Hepatocyte (in vitro differentiated cells): ENCODE results near the gene CBLB. TPM values are rescaled to one million over a fixed set of nuclear protein-coding genes. Genes with fewer than 3 reads are reported as not detected.

Source experiments
- DNase-seq: peaks from one replicate; pipeline ENCODE4 v3.0.0-alpha.2; 2016; ENCODE audit warnings: low spot score
- H2AFZ ChIP-seq: fragments of 200-600 bp; sonication (generic); 2 replicates; pipeline ENCODE4 v1.6.0; 2016; ENCODE audit warnings: antibody characterized with exemption, mild to moderate bottlenecking
- H3K27ac ChIP-seq: fragments of 200-600 bp; sonication (generic); 2 replicates; pipeline ENCODE4 v1.5.1; 2016; ENCODE audit warnings: mild to moderate bottlenecking
- H3K27me3 ChIP-seq: fragments of 200-600 bp; sonication (generic); 2 replicates; pipeline ENCODE4 v1.6.1; 2016
- H3K36me3 ChIP-seq: fragments of 200-600 bp; sonication (generic); replicated peaks from 2 replicates; pipeline ENCODE4 v1.5.1; 2016; ENCODE audit warnings: low read depth; ENCODE audit not compliant: insufficient read depth
- H3K4me1 ChIP-seq: fragments of 200-600 bp; sonication (generic); 2 replicates; pipeline ENCODE4 v1.5.1; 2016; ENCODE audit warnings: mild to moderate bottlenecking, moderate library complexity; ENCODE audit not compliant: insufficient read depth
- H3K4me2 ChIP-seq: fragments of 200-600 bp; sonication (generic); 2 replicates; pipeline ENCODE4 v1.6.0; 2016
- H3K4me3 ChIP-seq: fragments of 200-600 bp; sonication (generic); 2 replicates; pipeline ENCODE4 v1.5.1; 2016; ENCODE audit warnings: mild to moderate bottlenecking
- H3K79me2 ChIP-seq: fragments of 200-600 bp; sonication (generic); 2 replicates; pipeline ENCODE4 v1.6.0; 2017; ENCODE audit warnings: mild to moderate bottlenecking
- H3K9me2 ChIP-seq: fragments of 200-600 bp; sonication (generic); replicated peaks from 2 replicates; pipeline ENCODE4 v1.6.0; 2017; ENCODE audit warnings: mild to moderate bottlenecking; ENCODE audit not compliant: insufficient read depth
- H3K9me3 ChIP-seq: fragments of 200-600 bp; sonication (generic); 2 replicates; pipeline ENCODE4 v1.5.1; 2016; ENCODE audit warnings: low read depth, mild to moderate bottlenecking
- H4K20me1 ChIP-seq: fragments of 200-600 bp; sonication (generic); 2 replicates; pipeline ENCODE4 v1.6.0; 2016; ENCODE audit warnings: mild to moderate bottlenecking; ENCODE audit not compliant: insufficient read depth, poor library complexity, severe bottlenecking
- CTCF ChIP-seq: fragments of 200-600 bp; sonication (generic); IDR thresholded peaks from 2 replicates; pipeline ENCODE4 v1.5.1; 2016; ENCODE audit warnings: antibody characterized with exemption, mild to moderate bottlenecking; ENCODE audit not compliant: poor library complexity
- EZH2 ChIP-seq: fragments of 200-600 bp; sonication (generic); IDR thresholded peaks from 2 replicates; pipeline ENCODE4 v1.6.1; 2016; ENCODE audit warnings: antibody characterized with exemption, mild to moderate bottlenecking, borderline replicate concordance
- EZH2phosphoT487 ChIP-seq: fragments of 200-600 bp; sonication (generic); IDR thresholded peaks from one replicate; pipeline ENCODE4 v1.6.1; 2018; ENCODE audit warnings: antibody characterized with exemption, mild to moderate bottlenecking, low read depth, moderate library complexity; ENCODE audit not compliant: unreplicated experiment, severe bottlenecking
- WGBS: methylation state at CpG from one replicate; pipeline ENCODE4 v1.1.6; 2016; ENCODE audit warnings: low lambda C conversion rate; ENCODE audit errors: missing lambda C conversion rate; 5-methylcytosine and 5-hydroxymethylcytosine counted together
- polyA plus RNA-seq: library from polyadenylated mRNA; unstranded; fragments of >200 nt; fragmentation: Nextera tagmentation; extraction: Ambion mirVana; gene quantifications from 2 replicates; pipeline ENCODE4 v1.2.1, GENCODE V29; 2016
- total RNA-seq: library from RNA; depleted of rRNA; stranded (reverse); fragments of >200 nt; gene quantifications from 2 replicates; pipeline ENCODE4 v1.2.3, GENCODE V29; 2014

The CBLB gene
- total and polyA plus RNA-seq, 2 experiments from 2014 or later, result 22.6 to 56.0 TPM

GRCh38 chr3:105813710-105814109 lies 55.1 kb downstream of the CBLB start:
- no peak for DNase-seq
- H2AFZ ChIP-seq, result no peak overlapping the region
- no peak for TF ChIP-seq CTCF
- no peak for TF ChIP-seq EZH2
- no peak for TF ChIP-seq EZH2phosphoT487
- H3K4me1 ChIP-seq, result peaks cover 7% of the 10 kb centered on the region
- 96% methylated on average over 1 of the region's 1 CpG for WGBS
- peaks cover 2% of the 10 kb centered on the region for H4K20me1 ChIP-seq
- H3K9me2 ChIP-seq, result no peaks in the 10 kb centered on the region
- peaks cover 63% of the 10 kb centered on the region for H3K79me2 ChIP-seq
- H3K4me3 ChIP-seq, result no peak overlapping the region
- H3K27ac ChIP-seq, result no peak overlapping the region
- H3K36me3 ChIP-seq, result no peaks in the 10 kb centered on the region
- H3K4me2 ChIP-seq, result no peak overlapping the region
- H3K27me3 ChIP-seq, result no peaks in the 10 kb centered on the region
- H3K9me3 ChIP-seq, result no peaks in the 10 kb centered on the region

- H3K79me2 ChIP-seq, result peaks cover 63% of the 10 kb centered on the region
- no peak overlapping the region for H3K4me3 ChIP-seq
- WGBS, result 76% methylated on average over 1 of the region's 1 CpG
- no peaks in the 10 kb centered on the region for H3K27me3 ChIP-seq
- H2AFZ ChIP-seq, result no peak overlapping the region
- DNase-seq, result no peak
- no peaks in the 10 kb centered on the region for H3K9me2 ChIP-seq
- TF ChIP-seq EZH2, result no peak
- TF ChIP-seq CTCF, result no peak
- TF ChIP-seq EZH2phosphoT487, result no peak
- no peak overlapping the region for H3K27ac ChIP-seq
- H3K4me2 ChIP-seq, result no peak overlapping the region
- no peaks in the 10 kb centered on the region for H3K36me3 ChIP-seq
- peaks cover 7% of the 10 kb centered on the region for H3K4me1 ChIP-seq
- no peaks in the 10 kb centered on the region for H3K9me3 ChIP-seq
- H4K20me1 ChIP-seq, result peaks cover 4% of the 10 kb centered on the region
These were observed 56.6 kb downstream of the CBLB start for GRCh38 chr3:105812194-105812586.

GRCh38 chr3:105811518-105812193 lies 57.2 kb downstream of the CBLB start:
- Histone ChIP-seq H3K4me1 (peaks cover 7% of the 10 kb centered on the region), H3K27ac (no peak overlapping the region), H3K36me3 (no peaks in the 10 kb centered on the region), H3K4me3 (no peak overlapping the region), H3K4me2 (no peak overlapping the region), H2AFZ (no peak overlapping the region), H3K9me2 (no peaks in the 10 kb centered on the region), H3K79me2 (peaks cover 66% of the 10 kb centered on the region), H4K20me1 (peaks cover 4% of the 10 kb centered on the region), H3K9me3 (no peaks in the 10 kb centered on the region), H3K27me3 (no peaks in the 10 kb centered on the region)
- no peak for DNase-seq
- WGBS, result 86% methylated on average over 10 of the region's 10 CpGs
- TF ChIP-seq EZH2, result no peak
- no peak for TF ChIP-seq CTCF
- no peak for TF ChIP-seq EZH2phosphoT487
